ENCODE measurements around the gene QARS1.

QARS1 gene

GRCh38 chr3:49092938-49093852 lies 11.4 kb downstream of the QARS1 start:
- no peak for TF ChIP-seq CTCF (IDR thresholded peaks at IDR 0.05; ENCODE audit: extremely low read depth, missing control alignments)
- DNase-seq (ENCODE audit: low spot score), result peak; percentile 78

GRCh38 chr3:49081429-49081828 lies 23.1 kb downstream of the QARS1 start:
- TF ChIP-seq CTCF (IDR thresholded peaks at IDR 0.05; ENCODE audit: extremely low read depth, missing control alignments), result no peak
- DNase-seq (ENCODE audit: low spot score), result no peak

GRCh38 chr3:49079270-49079669 lies 25.3 kb downstream of the QARS1 start:
- TF ChIP-seq CTCF (IDR thresholded peaks at IDR 0.05; ENCODE audit: extremely low read depth, missing control alignments), result no peak
- no peak for DNase-seq (ENCODE audit: low spot score)

- no peak for TF ChIP-seq CTCF (IDR thresholded peaks at IDR 0.05; ENCODE audit: extremely low read depth, missing control alignments)
- DNase-seq (ENCODE audit: low spot score), result no peak
These were observed 27.9 kb downstream of the QARS1 start for GRCh38 chr3:49076646-49077045.

GRCh38 chr3:49076116-49076515 lies 28.4 kb downstream of the QARS1 start:
- TF ChIP-seq CTCF (IDR thresholded peaks at IDR 0.05; ENCODE audit: extremely low read depth, missing control alignments), result no peak
- no peak for DNase-seq (ENCODE audit: low spot score)

- DNase-seq (ENCODE audit: low spot score), result no peak
- no peak for TF ChIP-seq CTCF (IDR thresholded peaks at IDR 0.05; ENCODE audit: extremely low read depth, missing control alignments)
These were observed 46.5 kb downstream of the QARS1 start for GRCh38 chr3:49058011-49058410.

GRCh38 chr3:49057268-49057667 lies 47.3 kb downstream of the QARS1 start:
- DNase-seq (ENCODE audit: low spot score), result no peak
- TF ChIP-seq CTCF (IDR thresholded peaks at IDR 0.05; ENCODE audit: extremely low read depth, missing control alignments), result no peak

Measured in GM20000 (cell line).